NCI-H345 treated with DMSO at 0.1 percent for 48 hours (cell line): ENCODE results near the gene TSC22D2.

Experiments
- DNase-seq: peaks from one replicate; lab custom pipeline; 2025; ENCODE audit not compliant: unreplicated experiment; lab: John Stamatoyannopoulos, UW

TSC22D2 gene

DNA sequence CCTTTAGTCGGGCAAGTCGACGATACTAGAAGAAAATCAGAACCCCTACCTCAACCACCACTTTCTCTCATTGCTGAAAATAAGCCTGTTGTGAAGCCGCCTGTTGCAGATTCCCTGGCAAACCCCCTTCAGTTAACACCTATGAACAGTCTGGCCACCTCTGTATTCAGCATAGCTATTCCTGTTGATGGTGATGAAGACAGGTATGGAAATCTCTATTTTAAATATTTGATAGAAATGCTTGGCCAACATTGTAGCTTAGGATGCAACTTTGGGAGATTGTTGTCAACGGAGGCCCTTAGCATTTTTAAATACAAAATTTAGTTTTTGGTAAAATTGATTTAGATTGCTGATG, 3.0 kb downstream of the TSC22D2 start:
- no peak for DNase-seq

DNA sequence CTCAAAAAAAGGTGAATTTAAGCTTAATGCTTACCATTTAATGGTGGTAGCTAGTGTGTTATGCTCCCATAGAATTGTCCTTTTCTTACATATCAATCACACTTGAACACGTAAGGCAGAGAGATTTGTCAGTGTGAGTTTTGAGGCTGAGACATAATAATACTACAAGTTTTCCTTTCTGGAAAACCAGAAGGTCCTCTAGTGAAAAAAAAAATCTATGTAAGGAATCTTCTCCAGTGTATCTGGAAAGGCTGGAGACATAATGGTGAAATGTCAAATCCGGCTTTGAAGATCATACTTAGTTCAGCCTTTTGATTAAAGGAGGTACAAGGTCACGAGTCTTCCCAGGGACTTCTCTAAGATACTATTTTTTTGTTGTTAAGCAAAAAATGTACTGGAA, 3.4 kb downstream of the TSC22D2 start:
- DNase-seq, result no peak

DNA sequence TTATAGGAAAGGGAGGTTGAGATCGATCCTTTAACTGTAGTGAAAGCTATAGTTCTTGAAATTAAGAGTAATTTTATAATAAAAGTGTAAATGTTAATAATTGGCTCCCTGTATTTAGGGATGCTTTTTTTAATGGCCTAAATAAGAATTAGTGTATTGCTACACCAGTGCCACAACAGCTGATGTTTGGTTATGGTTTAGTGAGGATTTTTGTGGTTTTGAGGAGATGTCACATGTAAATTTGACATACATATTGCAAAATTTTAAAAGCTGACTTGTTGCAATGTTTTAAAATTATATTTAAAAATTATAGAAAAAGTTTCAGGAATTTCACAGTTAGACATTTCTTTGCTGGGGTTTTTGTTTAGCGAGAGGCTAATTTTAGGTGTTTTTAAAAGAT, 3.9 kb downstream of the TSC22D2 start:
- DNase-seq, result no peak

DNA sequence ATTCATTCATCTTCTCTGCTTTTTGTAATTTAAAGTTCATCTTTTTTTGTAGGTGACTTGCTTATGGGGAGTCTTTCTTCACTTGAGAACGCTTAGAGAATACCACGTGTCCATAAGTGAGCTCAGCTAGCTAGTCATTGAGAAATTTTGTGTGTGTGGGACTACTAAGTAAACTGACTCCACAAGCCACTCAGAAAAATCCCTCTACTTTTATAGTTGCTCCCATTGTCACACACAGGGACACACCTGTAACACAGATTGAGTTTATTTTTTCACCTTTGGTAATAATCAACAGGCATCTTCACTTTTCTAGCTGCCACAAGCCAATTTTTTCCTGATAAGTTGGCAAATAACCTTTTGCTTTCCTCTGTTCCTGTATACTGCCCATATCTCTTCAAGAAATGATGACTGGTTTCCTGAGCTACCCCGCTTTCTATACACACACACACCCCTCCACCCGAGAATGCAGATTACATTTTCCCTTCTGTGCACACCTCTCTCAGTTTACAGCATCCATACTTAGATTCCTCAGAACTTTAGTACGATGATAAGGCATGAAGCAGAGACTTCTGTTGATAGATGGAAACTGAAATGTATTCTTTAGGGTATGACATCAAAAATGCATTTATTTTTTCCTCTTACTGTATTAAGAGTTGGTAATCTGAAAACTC, 4.6 kb downstream of the TSC22D2 start:
- DNase-seq, result peak; percentile 4

DNA sequence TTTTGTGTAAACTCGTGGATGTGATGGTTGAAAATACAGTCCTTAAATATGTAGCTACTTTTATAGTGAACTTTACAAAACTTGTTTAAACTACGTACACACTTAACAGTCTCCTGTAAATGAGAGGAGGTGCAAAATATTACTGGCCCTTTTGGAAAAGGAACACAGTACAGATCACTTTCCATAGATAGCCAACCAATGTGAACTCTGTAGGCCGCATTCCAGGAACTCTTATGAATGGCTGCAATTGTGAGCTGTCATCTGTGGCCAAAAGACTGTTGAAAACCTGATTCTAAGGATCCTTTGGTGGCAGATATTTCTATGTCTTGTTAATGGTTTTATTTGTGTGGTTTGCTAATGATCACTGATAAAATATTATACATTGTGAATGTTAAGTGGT, 6.2 kb downstream of the TSC22D2 start:
- no peak for DNase-seq

DNA sequence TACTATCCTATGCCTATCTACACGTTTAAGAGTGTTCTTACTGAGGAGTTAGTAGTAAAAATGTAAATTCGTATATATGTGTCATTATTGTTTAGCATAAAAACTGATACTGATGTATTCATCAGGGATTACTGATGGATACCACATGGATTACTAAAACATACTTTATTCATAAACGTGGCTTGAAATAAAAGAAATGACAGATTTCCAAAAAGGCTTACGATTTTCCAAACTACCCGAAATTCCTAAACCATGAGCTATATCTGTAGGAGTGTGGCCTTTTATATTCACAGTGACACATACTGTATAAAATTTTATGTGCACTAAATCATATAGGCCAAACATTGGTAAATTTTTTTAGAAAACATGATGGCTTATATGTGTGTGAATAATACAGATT, 6.9 kb downstream of the TSC22D2 start:
- no peak for DNase-seq

DNA sequence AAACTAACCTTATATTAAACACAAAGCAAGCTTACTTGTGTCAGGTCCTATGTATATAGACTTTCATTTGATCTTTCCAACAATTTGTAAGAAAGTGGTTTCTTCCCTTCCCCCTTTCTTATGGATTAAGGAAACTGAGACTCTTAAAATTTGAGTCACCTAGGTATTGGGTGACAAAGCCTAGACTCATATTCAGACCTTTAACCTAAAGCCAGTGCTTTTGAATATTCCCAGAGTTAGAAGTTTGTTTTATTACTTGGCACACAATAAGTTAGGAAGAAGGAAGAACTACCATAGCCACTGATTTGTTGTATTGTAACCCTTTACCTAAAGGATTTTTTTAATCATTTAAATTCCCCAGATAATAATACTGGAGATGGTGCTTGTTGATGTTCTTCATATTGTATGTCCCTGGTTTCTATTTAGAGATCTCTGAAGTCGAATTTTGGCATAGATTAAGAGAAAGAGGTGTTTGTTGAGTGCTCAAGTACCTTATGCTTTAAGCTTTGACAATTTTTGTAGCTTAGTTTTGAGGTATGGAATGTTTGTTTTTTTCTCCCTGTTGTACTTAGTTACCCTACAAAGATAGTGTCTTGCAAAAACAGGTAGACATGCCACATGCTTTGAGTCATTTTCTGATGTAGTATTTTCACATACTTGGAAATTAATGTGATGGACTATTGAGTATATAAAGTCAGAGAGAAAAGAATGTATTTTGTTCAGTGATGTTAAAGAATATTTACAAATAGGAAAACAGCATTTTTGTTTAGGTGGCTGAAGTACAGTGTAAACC, 11.2 kb downstream of the TSC22D2 start:
- no peak for DNase-seq

DNA sequence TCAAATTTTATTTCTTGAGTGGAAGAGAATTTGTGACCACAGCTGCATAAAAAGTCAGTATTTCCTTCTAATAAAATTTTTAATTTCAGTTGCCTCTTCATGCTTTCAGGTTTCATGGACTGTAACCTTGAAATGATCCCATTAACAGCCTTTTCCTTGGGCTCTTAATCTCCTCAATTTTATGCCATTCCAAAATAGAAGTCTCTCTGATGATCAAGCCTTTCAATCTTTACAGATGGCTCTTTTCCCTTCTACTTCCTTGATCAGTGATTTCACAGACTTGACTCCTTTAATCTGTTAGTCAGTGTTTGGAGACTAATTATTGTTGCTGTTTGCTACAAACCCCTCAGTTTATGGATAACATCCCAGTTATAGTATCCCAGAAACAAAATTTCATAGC, 11.9 kb downstream of the TSC22D2 start:
- DNase-seq, result no peak

DNA sequence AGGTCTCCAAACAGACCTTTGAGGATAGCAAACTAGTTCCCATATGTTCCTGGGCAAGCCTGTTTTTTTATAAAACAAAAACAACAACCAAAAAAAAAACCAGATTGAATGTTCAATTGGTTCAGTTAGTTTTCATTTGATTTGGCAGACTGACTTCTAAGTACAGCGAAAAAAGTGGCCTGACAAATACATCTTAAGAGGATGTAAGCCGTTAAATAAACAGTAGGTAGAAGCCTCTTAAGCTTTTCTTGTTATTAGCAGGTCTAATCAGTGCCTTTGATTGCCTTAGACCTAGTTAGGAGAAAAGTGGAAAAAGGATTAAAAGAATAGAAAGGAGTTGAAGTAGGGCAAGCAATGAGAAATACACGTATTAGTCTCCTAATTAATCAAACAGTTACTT, 13.2 kb downstream of the TSC22D2 start:
- no peak for DNase-seq

DNA sequence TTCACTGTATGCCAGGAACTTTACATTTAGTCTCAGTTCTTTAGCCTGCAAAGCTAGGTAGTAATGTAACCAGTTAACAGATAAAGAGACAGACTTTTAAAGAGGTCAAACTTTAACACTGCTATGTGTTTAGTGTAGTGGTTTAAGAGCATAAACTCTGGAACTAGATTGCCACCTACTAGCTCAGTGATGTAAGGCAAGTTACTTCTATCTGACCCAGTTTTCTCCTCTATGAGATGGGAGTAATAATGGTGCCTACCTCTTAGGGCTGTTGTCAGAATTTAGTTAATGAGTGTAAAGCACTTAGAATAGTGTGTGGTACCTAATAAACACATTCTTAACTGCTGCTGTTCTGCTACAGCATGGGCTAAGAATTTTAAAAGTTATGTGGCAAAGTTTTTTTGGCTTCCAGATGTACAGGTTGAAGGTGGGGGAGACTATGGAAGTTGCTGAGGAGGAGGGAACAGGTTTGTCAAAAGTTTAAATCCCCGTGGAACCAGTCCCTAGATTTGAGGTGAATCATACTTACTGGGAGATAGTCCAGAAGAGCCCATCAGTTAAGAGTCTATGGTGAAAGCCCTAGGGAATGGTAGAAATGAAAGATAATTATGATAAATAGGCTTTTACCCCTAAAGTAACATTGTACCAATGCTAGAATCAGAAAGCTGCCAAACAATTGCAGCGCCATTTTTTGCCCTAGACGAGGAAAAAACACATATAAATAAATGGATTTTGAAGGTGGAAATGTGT, 13.9 kb downstream of the TSC22D2 start:
- no peak for DNase-seq

DNA sequence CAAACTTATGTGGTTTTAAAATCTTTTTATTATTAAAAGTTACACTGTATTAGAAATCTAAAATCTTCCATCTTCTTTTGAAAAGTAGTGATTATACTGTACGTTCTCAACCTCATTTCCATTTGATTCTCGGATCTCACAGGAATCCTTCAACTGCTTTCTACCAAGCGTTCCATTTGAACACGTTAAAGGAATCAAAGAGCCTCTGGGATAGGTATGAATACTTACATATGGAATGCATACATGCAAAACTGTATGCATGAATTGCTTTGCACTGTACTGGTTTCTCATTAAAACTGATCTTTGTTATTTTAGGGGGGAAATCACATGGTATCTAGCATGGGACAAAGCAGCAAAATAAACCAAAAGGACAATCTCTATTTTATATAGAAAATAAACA, 14.8 kb downstream of the TSC22D2 start:
- DNase-seq, result no peak

DNA sequence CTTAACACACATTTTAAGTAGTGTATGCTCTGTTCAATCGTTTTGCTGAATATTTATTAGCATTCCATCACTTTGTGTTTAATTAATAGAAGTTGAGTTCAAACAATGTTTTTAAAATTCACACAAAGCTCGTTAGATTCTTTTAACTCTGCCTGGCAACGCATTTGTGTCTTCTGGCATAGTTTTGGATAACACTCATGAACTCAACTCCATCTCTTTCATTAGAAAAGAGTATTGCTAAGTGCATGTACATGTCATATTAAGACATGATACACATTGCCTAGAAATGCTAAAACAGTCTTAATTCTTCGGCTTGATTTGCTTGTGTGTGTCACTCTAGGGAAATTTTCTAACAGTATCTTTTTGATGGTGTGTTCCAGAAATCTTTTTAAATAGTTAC, 15.7 kb downstream of the TSC22D2 start:
- DNase-seq, result no peak

DNA sequence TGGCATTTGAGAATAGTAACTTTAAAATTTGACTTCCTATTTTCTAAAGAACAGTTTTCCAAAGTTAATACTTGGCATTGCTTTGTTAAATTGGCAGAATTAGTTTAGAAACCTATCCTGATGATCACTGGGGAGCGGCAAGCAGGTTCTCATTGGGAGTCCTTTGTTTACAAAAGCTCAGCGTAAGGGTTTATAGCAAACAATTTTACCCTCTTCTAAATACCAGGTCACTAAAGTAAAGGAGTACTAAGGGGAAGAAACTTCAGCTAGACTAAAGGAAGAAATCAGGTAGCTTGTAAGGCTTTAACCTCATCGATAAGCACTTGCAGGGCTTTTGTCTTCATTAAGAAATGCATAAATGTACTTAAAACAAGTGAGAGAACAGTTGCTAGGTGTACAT, 18.2 kb downstream of the TSC22D2 start:
- DNase-seq, result no peak

DNA sequence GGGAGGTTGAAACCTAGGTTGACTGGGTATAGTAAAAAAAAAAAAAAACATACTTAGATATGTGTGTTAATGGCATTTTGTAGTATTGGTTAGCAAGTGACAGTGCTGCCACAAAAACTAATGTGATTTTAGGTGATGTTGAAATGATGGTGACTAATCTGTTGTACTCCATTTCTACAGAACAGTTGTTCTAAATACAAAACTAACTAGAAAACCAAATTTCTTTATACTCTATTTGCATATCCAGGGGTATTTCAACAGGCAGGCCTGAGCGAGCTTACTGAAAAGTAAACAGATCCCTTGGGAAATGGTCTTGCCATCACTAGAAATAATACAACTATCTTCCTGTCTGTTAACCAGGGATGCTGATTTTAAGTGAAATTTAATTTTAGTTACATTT, 20.5 kb downstream of the TSC22D2 start:
- DNase-seq, result no peak

DNA sequence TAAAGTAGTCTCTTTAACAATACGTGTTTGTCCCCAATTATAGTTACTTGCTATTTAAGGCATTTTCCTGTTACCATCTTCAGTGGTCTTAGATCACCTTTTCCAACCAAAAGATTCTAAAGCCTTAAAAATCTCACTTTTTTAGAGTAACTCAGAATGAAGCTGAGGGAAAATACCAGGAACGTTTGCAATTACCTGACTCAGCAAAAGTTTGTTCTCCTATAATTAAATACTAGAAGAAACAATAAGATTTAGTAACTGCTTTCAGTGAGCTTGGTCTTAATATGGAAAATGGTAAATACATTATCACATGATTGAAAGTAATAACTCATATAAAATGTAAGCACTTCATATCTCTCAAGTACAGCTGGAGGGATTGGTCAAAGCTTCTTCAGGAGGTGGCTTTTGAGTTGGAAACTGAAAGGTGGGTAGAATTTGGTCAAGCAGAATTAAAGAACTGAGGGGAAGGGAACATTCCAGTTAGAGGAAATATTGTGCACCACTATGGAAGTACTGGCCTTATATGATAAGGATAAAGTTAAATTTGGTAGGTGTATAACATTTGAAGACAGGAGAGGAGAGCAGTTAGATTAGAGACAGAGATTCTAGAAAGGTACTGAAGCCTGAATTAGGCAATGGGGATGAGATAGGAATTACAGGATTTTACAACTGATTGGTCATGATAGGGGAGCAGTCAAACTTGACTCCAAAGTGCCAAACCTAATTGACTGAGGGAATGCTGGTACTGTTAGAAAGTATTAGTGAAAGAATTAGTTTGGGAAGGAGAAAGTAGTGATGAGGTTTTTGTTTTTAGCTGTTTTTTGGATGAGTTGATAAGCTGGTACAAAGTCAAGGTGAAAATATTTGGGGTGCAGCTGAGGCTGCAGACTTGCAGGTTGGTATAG, 21.9 kb downstream of the TSC22D2 start:
- DNase-seq, result no peak

DNA sequence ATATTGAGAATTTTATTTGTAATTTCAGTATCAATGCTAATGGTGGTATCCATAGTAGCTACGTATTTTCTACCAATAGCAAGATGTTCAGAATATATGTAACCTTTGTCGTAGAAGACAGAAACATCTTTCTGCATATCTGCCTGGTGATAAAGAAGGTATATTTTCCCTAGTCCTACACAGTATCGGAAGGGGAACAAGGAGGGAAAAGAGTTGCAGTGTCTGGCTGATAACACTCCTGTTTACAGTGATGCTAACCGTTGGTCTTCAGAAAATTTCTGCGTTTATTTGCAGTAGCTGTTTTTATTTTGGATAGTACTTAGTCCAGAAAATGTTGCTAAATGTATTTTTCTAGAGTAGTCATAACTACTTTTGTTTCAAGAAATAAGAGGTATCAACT, 25.2 kb downstream of the TSC22D2 start:
- DNase-seq, result no peak

DNA sequence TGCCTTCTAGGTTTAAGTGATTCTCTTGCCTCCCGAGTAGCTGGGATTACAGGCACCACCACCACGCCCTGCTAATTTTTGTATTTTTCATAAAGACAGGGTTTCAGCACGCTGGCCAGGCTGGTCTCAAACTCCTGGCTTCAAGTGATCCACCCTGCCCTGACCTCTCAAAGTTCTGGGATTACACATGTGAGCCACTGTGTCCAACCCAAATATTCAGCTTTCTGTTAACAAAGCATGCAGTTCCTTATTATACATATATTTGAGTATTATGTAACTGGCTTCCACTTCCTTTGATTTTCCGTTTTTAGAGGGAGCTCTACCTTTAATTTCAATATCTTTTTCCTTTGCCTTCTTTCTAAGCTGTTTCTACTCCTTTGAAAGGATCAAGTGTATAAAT, 26.1 kb downstream of the TSC22D2 start:
- DNase-seq, result no peak

DNA sequence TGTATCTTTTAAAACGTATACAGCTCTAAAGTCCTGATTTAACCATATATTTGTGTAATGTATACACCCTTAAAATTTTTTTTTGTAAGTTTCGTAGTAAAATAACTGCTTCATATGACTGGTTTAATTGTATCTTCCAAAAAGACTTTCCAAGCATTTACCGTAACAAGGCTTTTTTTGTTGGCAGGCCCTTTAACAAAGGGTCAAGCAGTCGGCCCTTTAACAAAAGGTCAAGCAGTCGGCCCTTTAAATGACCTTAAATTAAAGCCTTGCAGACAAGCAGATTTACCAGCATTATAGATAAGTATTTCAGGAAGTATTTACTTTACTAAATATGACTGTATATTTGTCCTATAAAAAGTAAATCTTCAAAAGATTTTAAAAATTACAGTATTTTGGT, 28.1 kb downstream of the TSC22D2 start:
- DNase-seq, result no peak

DNA sequence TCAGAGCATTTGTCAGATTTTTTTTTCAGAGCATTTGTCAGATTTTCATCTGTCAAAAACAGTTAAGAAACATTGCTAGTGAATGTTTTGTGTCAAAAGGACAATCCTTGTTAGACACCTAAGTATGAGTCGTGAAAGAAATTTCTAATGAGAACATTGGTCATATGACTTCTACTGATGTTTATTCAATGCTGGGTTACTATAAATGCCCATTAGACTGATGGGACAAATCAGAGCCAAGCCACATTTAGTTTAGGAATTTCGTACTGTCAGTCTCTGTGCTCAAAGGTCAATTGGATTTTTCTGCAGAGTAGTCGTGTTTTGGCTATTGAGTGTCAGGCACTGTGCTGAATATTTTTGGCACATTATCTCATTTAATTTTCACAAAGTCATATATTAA, 31.6 kb downstream of the TSC22D2 start:
- DNase-seq, result no peak

DNA sequence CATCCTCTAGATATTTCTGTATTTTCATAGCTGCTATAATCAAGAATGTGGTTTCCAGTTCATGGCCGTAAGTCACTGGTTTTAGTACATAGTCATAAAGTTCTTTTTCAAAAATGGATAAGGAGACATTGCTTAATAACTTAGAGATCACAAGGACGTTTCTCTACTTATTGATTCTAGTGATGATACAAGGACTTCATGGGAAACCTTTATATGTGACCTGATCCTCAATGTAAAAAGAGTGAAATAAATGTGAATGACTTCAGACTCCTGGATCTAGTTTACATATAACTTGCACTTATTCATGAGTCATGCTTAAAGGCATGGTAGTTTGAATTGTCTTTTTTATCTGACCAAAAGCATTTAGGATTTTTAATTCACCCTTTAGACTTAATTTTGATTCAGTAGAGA, 35.2 kb downstream of the TSC22D2 start:
- no peak for DNase-seq

DNA sequence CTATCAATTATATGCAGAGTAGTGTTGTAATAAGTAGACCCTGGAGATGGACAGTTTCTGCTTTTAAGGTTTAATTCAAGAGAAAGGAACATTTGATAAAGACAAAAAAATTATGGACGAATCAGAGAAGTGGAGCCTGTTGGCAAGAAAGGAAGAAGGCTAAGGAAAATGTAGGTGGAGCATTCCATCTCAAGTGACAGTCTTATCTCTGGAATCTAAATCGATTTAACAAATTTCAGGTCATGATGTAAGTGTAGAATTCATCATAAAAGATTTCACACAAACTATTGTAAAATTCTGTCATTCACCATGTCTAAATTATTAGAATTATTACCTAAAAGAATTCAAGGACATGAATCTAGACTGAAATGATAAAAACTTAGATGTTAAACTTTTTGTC, 36.3 kb downstream of the TSC22D2 start:
- no peak for DNase-seq
